OCI-LY3 (cell line): ENCODE results near the gene P4HA1.
"Not testable (repeated sequence)": the region's sequence is repeated elsewhere in the genome, so short reads cannot be mapped to it uniquely, and the experiment has no call there.

ENCODE experiments used
- CTCF ChIP-seq: fragments of 200-600, 300-600 bp; sonication (generic); IDR thresholded peaks from 2 replicates; pipeline ENCODE4 v1.5.1; 2014; ENCODE audit warnings: antibody characterized with exemption, low read length, low read depth
- EZH2phosphoT487 ChIP-seq: fragments of 200-600 bp; shearing (Covaris generic); IDR thresholded peaks from 2 replicates; pipeline ENCODE4 v1.6.1; 2018; ENCODE audit warnings: antibody characterized with exemption, mixed run types, low read depth

GRCh38 chr10:73021538-73022164, 75.0 kb downstream of the P4HA1 start:
- TF ChIP-seq CTCF, EZH2phosphoT487: not testable (repeated sequence)
